ENCODE measurements around the gene SLC38A2. TPM values are rescaled to one million over a fixed set of nuclear protein-coding genes. Genes with fewer than 3 reads are reported as not detected.

Gene SLC38A2
- total RNA-seq, 2 experiments from 2014 or later, result 70.5 to 93.5 TPM

GRCh38 chr12:46409342-46409741 is 36.8 kb upstream of the SLC38A2 start:
- intact Hi-C loops (cut with micrococcal nuclease; ENCODE audit: unreplicated experiment), result no loop called here
- TF ChIP-seq EZH2phosphoT487 (IDR thresholded peaks at IDR 0.05; ENCODE audit: borderline replicate concordance, low read depth, low read length), result no peak
- no peak for TF ChIP-seq CTCF (conservative IDR thresholded peaks at IDR 0.05; ENCODE audit: low read length)
- Histone ChIP-seq H3K4me3 (ENCODE audit: low read depth, low read length, poor library complexity, severe bottlenecking) (no peak overlapping the region), H3K27ac (ENCODE audit: low read depth, low read length, poor library complexity, severe bottlenecking) (no peak overlapping the region), H3K4me2 (ENCODE audit: low read length) (no peak overlapping the region), H3K9me3 (ENCODE audit: low read length) (no peaks in the 10 kb centered on the region), H3K36me3 (ENCODE audit: insufficient read depth, low read length) (no peaks in the 10 kb centered on the region), H3K9me2 (ENCODE audit: insufficient read depth, low read length) (no peaks in the 10 kb centered on the region), H3K79me2 (ENCODE audit: insufficient read depth, low read depth, low read length) (no peaks in the 10 kb centered on the region), H3K4me1 (ENCODE audit: insufficient read depth, low read length, poor library complexity, severe bottlenecking) (no peaks in the 10 kb centered on the region), H4K20me1 (ENCODE audit: insufficient read depth, low read length) (no peaks in the 10 kb centered on the region), H2AFZ (ENCODE audit: low read length) (no peak overlapping the region)
- POLR2A ChIA-PET, result interaction anchor here (0.7 kb wide), 1 partner anchor 40 kb away, joined by 3 read pairs; no protein-coding TSS in a partner anchor
- BruUV-seq (replicated peaks), result no TSS peak
- CTCF ChIA-PET (ENCODE audit: unreplicated experiment), result no interaction called here
- DNase-seq (ENCODE audit: low spot score), result no peak

- intact Hi-C loops (cut with micrococcal nuclease; ENCODE audit: unreplicated experiment), result no loop called here
- POLR2A ChIA-PET, result no interaction called here
- no TSS peak for BruUV-seq (replicated peaks)
Measured at GRCh38 chr12:46408441-46408840, 35.9 kb upstream of the SLC38A2 start.

GRCh38 chr12:46407361-46407760 is 34.8 kb upstream of the SLC38A2 start:
- no peak overlapping the region for H3K4me3 ChIP-seq (ENCODE audit: low read depth, low read length, poor library complexity, severe bottlenecking)
- H3K36me3 ChIP-seq (ENCODE audit: insufficient read depth, low read length), result no peaks in the 10 kb centered on the region
- intact Hi-C loops (cut with micrococcal nuclease; ENCODE audit: unreplicated experiment), result no loop called here
- ChIA-PET POLR2A (no interaction called here), CTCF (ENCODE audit: unreplicated experiment) (no interaction called here)
- no peaks in the 10 kb centered on the region for H3K79me2 ChIP-seq (ENCODE audit: insufficient read depth, low read depth, low read length)
- no peaks in the 10 kb centered on the region for H3K4me1 ChIP-seq (ENCODE audit: insufficient read depth, low read length, poor library complexity, severe bottlenecking)
- H2AFZ ChIP-seq (ENCODE audit: low read length), result no peak overlapping the region
- no peaks in the 10 kb centered on the region for H3K9me2 ChIP-seq (ENCODE audit: insufficient read depth, low read length)
- H3K4me2 ChIP-seq (ENCODE audit: low read length), result no peak overlapping the region
- no peak for DNase-seq (ENCODE audit: low spot score)
- H3K27ac ChIP-seq (ENCODE audit: low read depth, low read length, poor library complexity, severe bottlenecking), result no peak overlapping the region
- no TSS peak for BruUV-seq (replicated peaks)
- H3K9me3 ChIP-seq (ENCODE audit: low read length), result no peaks in the 10 kb centered on the region
- TF ChIP-seq EZH2phosphoT487 (IDR thresholded peaks at IDR 0.05; ENCODE audit: borderline replicate concordance, low read depth, low read length) (no peak), CTCF (conservative IDR thresholded peaks at IDR 0.05; ENCODE audit: low read length) (no peak)
- no peaks in the 10 kb centered on the region for H4K20me1 ChIP-seq (ENCODE audit: insufficient read depth, low read length)

More at GRCh38 chr12:46408441-46408840, 35.9 kb upstream of the SLC38A2 start:
- H3K36me3 ChIP-seq (ENCODE audit: insufficient read depth, low read length), result no peaks in the 10 kb centered on the region
- no peak overlapping the region for H3K27ac ChIP-seq (ENCODE audit: low read depth, low read length, poor library complexity, severe bottlenecking)
- TF ChIP-seq EZH2phosphoT487 (IDR thresholded peaks at IDR 0.05; ENCODE audit: borderline replicate concordance, low read depth, low read length), result no peak
- TF ChIP-seq CTCF (conservative IDR thresholded peaks at IDR 0.05; ENCODE audit: low read length), result no peak
- H3K4me3 ChIP-seq (ENCODE audit: low read depth, low read length, poor library complexity, severe bottlenecking), result no peak overlapping the region
- no peaks in the 10 kb centered on the region for H3K79me2 ChIP-seq (ENCODE audit: insufficient read depth, low read depth, low read length)
- no peak overlapping the region for H3K4me2 ChIP-seq (ENCODE audit: low read length)
- no peaks in the 10 kb centered on the region for H3K4me1 ChIP-seq (ENCODE audit: insufficient read depth, low read length, poor library complexity, severe bottlenecking)
- no peaks in the 10 kb centered on the region for H3K9me2 ChIP-seq (ENCODE audit: insufficient read depth, low read length)
- no peaks in the 10 kb centered on the region for H4K20me1 ChIP-seq (ENCODE audit: insufficient read depth, low read length)
- CTCF ChIA-PET (ENCODE audit: unreplicated experiment), result no interaction called here
- H2AFZ ChIP-seq (ENCODE audit: low read length), result no peak overlapping the region
- no peaks in the 10 kb centered on the region for H3K9me3 ChIP-seq (ENCODE audit: low read length)
- no peak for DNase-seq (ENCODE audit: low spot score)
